ENCODE results near the gene ZNF383.
"Not testable (repeated sequence)": the region's sequence is repeated elsewhere in the genome, so short reads cannot be mapped to it uniquely, and the experiment has no call there.

ZNF383 gene

DNA sequence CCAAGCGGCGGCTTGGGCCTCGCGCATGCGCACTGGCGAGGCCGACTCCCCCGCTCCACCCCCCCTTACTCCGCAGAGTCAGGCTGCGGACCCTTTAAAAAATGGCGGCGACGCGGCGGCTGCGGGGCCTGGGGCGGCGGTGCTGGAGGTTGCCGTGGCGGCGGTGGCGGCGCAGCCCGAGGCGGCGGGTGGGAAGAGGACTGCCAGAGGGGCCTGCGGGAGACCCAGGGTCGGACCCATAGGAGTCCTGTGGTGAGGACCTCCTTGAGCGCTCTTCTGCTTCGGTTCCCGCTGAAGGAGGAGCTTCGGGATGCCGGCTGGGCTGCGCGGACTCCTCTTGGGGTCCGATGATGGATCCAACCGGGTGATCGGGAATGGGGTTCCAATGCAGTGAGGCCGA is 71.2 kb downstream of the ZNF383 start:
- not testable (repeated sequence) for H3K27me3 ChIP-seq (ENCODE audit: control insufficient read depth in 2 of 2, insufficient read depth in 2 of 2, low read length in 2 of 2); H3K4me1 ChIP-seq (ENCODE audit: control insufficient read depth in 2 of 2, insufficient read depth in 2 of 2, low read length in 2 of 2); H3K36me3 ChIP-seq (ENCODE audit: control insufficient read depth in 2 of 2, insufficient read depth in 2 of 2, low read length in 2 of 2); H3K9ac ChIP-seq (ENCODE audit: low read depth in 1 of 2, low read length in 2 of 2); H3K9me3 ChIP-seq (ENCODE audit: control insufficient read depth in 2 of 2, low read length in 2 of 2); H3K27ac ChIP-seq (ENCODE audit: low read depth in 2 of 2, low read length in 2 of 2); H3K4me3 ChIP-seq (ENCODE audit: low read length in 2 of 2)

DNA sequence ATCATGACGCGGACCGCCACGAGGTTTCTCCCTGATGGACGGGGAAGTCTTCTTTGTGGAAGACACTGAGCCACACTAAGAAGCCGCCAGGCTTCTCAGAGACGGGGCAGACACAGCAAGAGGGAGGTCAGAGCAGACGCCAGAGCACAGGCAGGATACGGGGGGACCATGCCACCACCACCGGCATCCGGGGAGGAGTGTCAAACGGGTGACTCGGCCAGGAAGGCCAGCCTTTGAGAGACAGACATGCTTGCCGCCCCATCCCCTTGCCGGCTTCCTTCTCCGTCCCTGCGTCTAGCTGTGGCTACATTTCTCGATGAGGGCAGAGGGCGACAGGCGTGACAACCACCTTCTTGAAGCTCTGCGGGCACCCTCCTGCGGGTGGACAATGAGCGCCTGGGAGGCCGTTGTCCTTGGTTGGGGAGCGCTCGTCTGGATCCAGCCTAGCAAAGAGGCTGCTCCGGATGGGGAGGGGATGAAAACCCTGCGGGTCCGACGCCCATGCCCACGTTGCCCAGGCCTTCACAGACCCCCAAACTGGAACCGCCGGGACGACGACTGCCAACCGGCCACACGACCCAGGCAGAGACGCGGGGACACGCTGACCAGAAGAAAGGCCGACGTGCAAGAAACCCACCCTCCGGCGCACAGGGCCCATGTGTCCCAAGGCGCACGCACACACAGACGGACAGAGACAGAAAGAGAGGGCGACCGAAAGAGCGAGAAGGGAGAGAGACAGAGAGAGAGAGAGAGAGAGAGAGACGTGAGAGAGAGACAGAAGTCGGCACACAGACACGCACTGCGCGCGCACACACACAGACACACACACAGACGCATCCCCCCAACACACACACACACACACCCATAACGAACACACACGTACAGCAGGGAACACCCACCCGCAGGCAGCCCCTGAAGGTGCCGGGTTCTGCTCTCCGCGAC is 75.3 kb downstream of the ZNF383 start:
- H3K27me3 ChIP-seq (ENCODE audit: control insufficient read depth in 2 of 2, insufficient read depth in 2 of 2, low read length in 2 of 2); H3K27ac ChIP-seq (ENCODE audit: low read depth in 2 of 2, low read length in 2 of 2); H3K4me3 ChIP-seq (ENCODE audit: low read length in 2 of 2); H3K9me3 ChIP-seq (ENCODE audit: control insufficient read depth in 2 of 2, low read length in 2 of 2); H3K9ac ChIP-seq (ENCODE audit: low read depth in 1 of 2, low read length in 2 of 2); H3K36me3 ChIP-seq (ENCODE audit: control insufficient read depth in 2 of 2, insufficient read depth in 2 of 2, low read length in 2 of 2); H3K4me1 ChIP-seq (ENCODE audit: control insufficient read depth in 2 of 2, insufficient read depth in 2 of 2, low read length in 2 of 2): not testable (repeated sequence)

GRCh38 chr19:37294246-37294645 is 76.2 kb downstream of the ZNF383 start:
- H3K27ac ChIP-seq (ENCODE audit: low read depth in 2 of 2, low read length in 2 of 2); H3K36me3 ChIP-seq (ENCODE audit: control insufficient read depth in 2 of 2, insufficient read depth in 2 of 2, low read length in 2 of 2); H3K9me3 ChIP-seq (ENCODE audit: control insufficient read depth in 2 of 2, low read length in 2 of 2); H3K9ac ChIP-seq (ENCODE audit: low read depth in 1 of 2, low read length in 2 of 2); H3K4me3 ChIP-seq (ENCODE audit: low read length in 2 of 2); H3K4me1 ChIP-seq (ENCODE audit: control insufficient read depth in 2 of 2, insufficient read depth in 2 of 2, low read length in 2 of 2); H3K27me3 ChIP-seq (ENCODE audit: control insufficient read depth in 2 of 2, insufficient read depth in 2 of 2, low read length in 2 of 2): not testable (repeated sequence)
